K562 (cell line): ENCODE data around the gene EPOP. TPM values are rescaled to one million over a fixed set of nuclear protein-coding genes. Genes with fewer than 3 reads are reported as not detected.

Experiments
- ATAC-seq: fragments of 200-7000 bp; cut with Tn5 transposase; 3 replicates; pipeline ENCODE4 v1.9.1; 2020; ENCODE audit warnings: moderate library complexity
- BruUV-seq: library from RNA; stranded (reverse); fragments of 400-500 nt; replicated peaks from 2 replicates; lab custom pipeline; 2021; lab: Mats Ljungman, UMichigan
- CTCF ChIA-PET: fragments of 300-600 bp; formaldehyde crosslinking; extraction: SDS; loops from one replicate; lab custom pipeline; 2021; ENCODE audit warnings: low intra/inter-chr PET ratio; lab: Yijun Ruan, JAX
- POLR2A ChIA-PET: fragments of 300-600, 350-650 bp; sonication (Branson Sonifier 250); formaldehyde crosslinking; extraction: SDS; loops from one replicate; lab custom pipeline; 2021; ENCODE audit warnings: antibody characterized with exemption, inconsistent platforms; lab: Yijun Ruan, JAX
- DNase-seq, 4 experiments: peaks; one replicate each; pipeline versions ENCODE4 v3.0.0 to v3.0.0-alpha.2; 2011 to 2018; ENCODE audit warnings: low spot score in 3 of 4, mixed read lengths in 3 of 4; ENCODE audit errors: extremely low read depth in 1 of 4
- FAIRE-seq: peaks from 2 replicates; lab custom pipeline; 2011; peaks lifted over from hg19 to GRCh38; lab: Jason Lieb, UNC
- H2AFZ ChIP-seq: 2 replicates; pipeline ENCODE4 v1.6.0; 2011; ENCODE audit warnings: low read depth, low read length, control low read depth, inconsistent platforms
- H3K27ac ChIP-seq: fragments of 200-600 bp; 3 replicates; pipeline ENCODE4 v1.8.0; 2011; ENCODE audit warnings: low read depth, mild to moderate bottlenecking, control low read depth, inconsistent platforms, low read length, moderate library complexity, mixed read lengths; ENCODE audit errors: extremely low read depth
- H3K27me3 ChIP-seq, 2 experiments: fragments of 300-600 bp in 1 of 2; 2 replicates in 1 of 2; 3 replicates in 1 of 2; pipeline versions ENCODE4 v1.6.0 to v1.8.0; 2011; ENCODE audit warnings: inconsistent platforms in 2 of 2, low read length in 2 of 2, mild to moderate bottlenecking in 1 of 2, mixed read lengths in 1 of 2, moderate library complexity in 1 of 2; ENCODE audit not compliant: control insufficient read depth in 2 of 2, insufficient read depth in 2 of 2
- H3K36me3 ChIP-seq: fragments of 300-600 bp; 3 replicates; pipeline ENCODE4 v1.8.0; 2011; ENCODE audit warnings: mild to moderate bottlenecking, low read length, inconsistent platforms; ENCODE audit not compliant: control insufficient read depth, insufficient read depth
- H3K4me1 ChIP-seq, 2 experiments: fragments of 200-600 bp in 1 of 2; replicated peaks in 1 of 2; 2 replicates in 1 of 2; 3 replicates in 1 of 2; pipeline versions ENCODE4 v1.5.1 to v1.8.0; 2011; ENCODE audit warnings: inconsistent platforms in 2 of 2, low read length in 2 of 2, mild to moderate bottlenecking in 1 of 2, mixed read lengths in 1 of 2, moderate library complexity in 1 of 2; ENCODE audit not compliant: control insufficient read depth in 2 of 2, insufficient read depth in 2 of 2
- H3K4me2 ChIP-seq: 2 replicates; pipeline ENCODE4 v1.6.1; 2011; ENCODE audit warnings: low read length, control low read depth, inconsistent platforms, mixed read lengths; ENCODE audit not compliant: insufficient read depth
- H3K4me3 ChIP-seq: fragments of 200-600 bp; sonication (generic), shearing (Covaris generic); 2 replicates; pipeline ENCODE4 v1.5.1; 2016; ENCODE audit warnings: control low read depth, inconsistent platforms
- H3K79me2 ChIP-seq: fragments of 200-600 bp; 3 replicates; pipeline ENCODE4 v1.8.0; 2011; ENCODE audit warnings: low read length, inconsistent platforms; ENCODE audit not compliant: control insufficient read depth, insufficient read depth
- H3K9ac ChIP-seq, 2 experiments: 2 replicates each; pipeline versions ENCODE4 v1.6.0 to v1.6.1; 2011; ENCODE audit warnings: low read depth in 2 of 2, low read length in 2 of 2, control low read depth in 1 of 2, inconsistent platforms in 1 of 2, mild to moderate bottlenecking in 1 of 2, mixed read lengths in 1 of 2; ENCODE audit not compliant: insufficient read depth in 1 of 2
- H3K9me1 ChIP-seq: one replicate; pipeline ENCODE4 v1.6.0; 2011; ENCODE audit warnings: inconsistent platforms, mild to moderate bottlenecking, low read length, moderate library complexity; ENCODE audit not compliant: control insufficient read depth, insufficient read depth
- H3K9me3 ChIP-seq: replicated peaks from 2 replicates; pipeline ENCODE4 v1.5.1; 2011; ENCODE audit warnings: low read depth, low read length, inconsistent platforms; ENCODE audit not compliant: control insufficient read depth, insufficient read depth
- H4K20me1 ChIP-seq: replicated peaks from 2 replicates; pipeline ENCODE4 v1.6.1; 2011; ENCODE audit warnings: low read length, inconsistent platforms, mixed read lengths; ENCODE audit not compliant: control insufficient read depth, insufficient read depth
- CBX2 ChIP-seq: fragments of 200-600 bp; sonication (generic); IDR thresholded peaks from one replicate; pipeline ENCODE4 v1.6.1; 2012; ENCODE audit warnings: mild to moderate bottlenecking, low read length, inconsistent platforms; ENCODE audit not compliant: insufficient read depth, poor library complexity, severe bottlenecking
- GABPA ChIP-seq: fragments of 200-800 bp; sonication (Bioruptor generic); conservative IDR thresholded peaks from 2 replicates; pipeline ENCODE4 v1.6.1; 2016; ENCODE audit warnings: low read depth, missing genetic modification characterization, missing compliant biosample characterization
- GATAD2B ChIP-seq: fragments of 450-650 bp; IDR thresholded peaks from 2 replicates; pipeline ENCODE4 v1.6.1; 2017; ENCODE audit warnings: mild to moderate bottlenecking, borderline replicate concordance
- HNRNPL ChIP-seq: fragments of 200-400 bp; formaldehyde crosslinking; IDR thresholded peaks from 2 replicates; pipeline ENCODE4 v1.6.1; 2017; ENCODE audit warnings: low read depth, mild to moderate bottlenecking, low read length
- MAZ ChIP-seq, 2 experiments: fragments of 450-650 bp in 1 of 2; sonication (generic) in 1 of 2; formaldehyde crosslinking; IDR thresholded peaks in 1 of 2; conservative IDR thresholded peaks in 1 of 2; 2 replicates each; pipeline versions ENCODE4 v1.4.0 to v1.5.0; 2020; ENCODE audit warnings: mild to moderate bottlenecking in 1 of 2, missing genetic modification reagents in 1 of 2
- MTA3 ChIP-seq: fragments of 450-650 bp; formaldehyde crosslinking; IDR thresholded peaks from 2 replicates; pipeline ENCODE4 v1.6.1; 2017; ENCODE audit warnings: mild to moderate bottlenecking, borderline replicate concordance
- NFE2L1 ChIP-seq: fragments of 450-650 bp; IDR thresholded peaks from 2 replicates; pipeline ENCODE4 v1.6.1; 2016; ENCODE audit warnings: missing genetic modification characterization, low read depth, mild to moderate bottlenecking, missing compliant biosample characterization, moderate library complexity, borderline replicate concordance
- NR2C2 ChIP-seq, 2 experiments: fragments of 200-800 bp in 1 of 2; sonication (Bioruptor generic) in 1 of 2; sonication (generic) in 1 of 2; formaldehyde crosslinking in 1 of 2; IDR thresholded peaks; 2 replicates each; pipeline versions ENCODE4 v1.6.1 to v1.8.0; 2016 to 2022; ENCODE audit warnings: mild to moderate bottlenecking in 1 of 2, missing compliant biosample characterization in 1 of 2, missing genetic modification characterization in 1 of 2, missing genetic modification reagents in 1 of 2
- SAFB2 ChIP-seq: fragments of 200-400 bp; formaldehyde crosslinking; IDR thresholded peaks from 2 replicates; pipeline ENCODE4 v1.6.1; 2018; ENCODE audit warnings: borderline replicate concordance, low read length, low read depth, moderate library complexity; ENCODE audit not compliant: severe bottlenecking
- ZBTB2 ChIP-seq: fragments of 450-650 bp; IDR thresholded peaks from 2 replicates; pipeline ENCODE4 v1.6.1; 2016; ENCODE audit warnings: antibody characterized with exemption
- ZNF280A ChIP-seq: fragments of 450-650 bp; IDR thresholded peaks from 2 replicates; pipeline ENCODE4 v1.6.1; 2018; ENCODE audit warnings: mild to moderate bottlenecking, low read depth; ENCODE audit not compliant: partially characterized antibody
- ZNF512 ChIP-seq: IDR thresholded peaks from 2 replicates; pipeline ENCODE4 v1.6.1; 2016; ENCODE audit warnings: missing genetic modification characterization, missing compliant biosample characterization
- WGBS: fragments of 100-300 bp; shearing (Covaris generic); methylation state at CpG from one replicate; pipeline ENCODE4 v1.1.6; 2016; ENCODE audit warnings: low coverage, mixed read lengths; ENCODE audit not compliant: insufficient coverage; ENCODE audit errors: missing lambda C conversion rate; 5-methylcytosine and 5-hydroxymethylcytosine counted together
- in situ Hi-C: fragments of 300-500 bp; cut with MboI; formaldehyde crosslinking; loops from 4 replicates; pipeline ENCODE4 v1.15.0; 2018; ENCODE audit warnings: inconsistent platforms, mixed read lengths
- intact Hi-C: fragments of 100-400 bp; cut with micrococcal nuclease; formaldehyde crosslinking; loops from 2 replicates; pipeline ENCODE4 v1.14.2; 2022
- polyA plus RNA-seq, 8 experiments: library from polyadenylated mRNA; depleted of rRNA in 4 of 8; stranded (reverse) in 5 of 8; unstranded in 3 of 8; fragments of >200 nt; fragmentation: Nextera tagmentation in 2 of 8; fragmentation: Illumina TruSeq in 1 of 8; extraction: Ambion mirVana in 2 of 8; extraction: Trizol in 1 of 8; gene quantifications; 2 replicates each; pipeline versions ENCODE4 v1.2.1 to v1.2.3, GENCODE V29; 2011 to 2014; ENCODE audit warnings: inconsistent platforms in 1 of 8, missing spikeins in 1 of 8
- total RNA-seq, 7 experiments: library from RNA; depleted of rRNA in 6 of 7; stranded (reverse); fragments of >200 nt in 6 of 7; fragmentation: Illumina TruSeq in 2 of 7; extraction: Trizol in 2 of 7; gene quantifications; 2 replicates each; pipeline versions ENCODE4 v1.2.1 to v1.2.3, GENCODE V29; 2011 to 2021; ENCODE audit warnings: low replicate concordance in 1 of 7
- TF ChIP-seq, protein P1 (sequence below): fragments of 200-800 bp; sonication (Bioruptor generic); IDR thresholded peaks from 2 replicates; pipeline ENCODE4 v1.6.1; 2017; ENCODE audit warnings: missing genetic modification characterization, missing compliant biosample characterization

EPOP gene
- total and polyA plus RNA-seq, 9 of the 15 experiments (the other 6 are each of a cell fraction or from before 2014, with no cell fraction given): 0.41 to 10.6 (median 4.6) TPM

DNA sequence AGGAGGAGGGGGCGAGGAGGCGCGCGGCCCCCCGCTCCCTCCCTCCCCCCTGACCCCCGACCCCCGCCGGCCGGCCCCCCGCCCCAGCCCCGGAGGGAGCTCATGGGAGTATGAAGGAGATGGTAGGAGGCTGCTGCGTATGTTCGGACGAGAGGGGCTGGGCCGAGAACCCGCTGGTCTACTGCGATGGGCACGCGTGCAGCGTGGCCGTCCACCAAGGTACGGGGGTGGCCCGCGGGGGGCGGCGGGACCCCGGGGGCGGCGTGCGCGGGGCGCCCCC lies 30.7 kb upstream of the EPOP start:
- no TSS peak for BruUV-seq
- Histone ChIP-seq H3K27me3 (no peaks in the 10 kb centered on the region), H4K20me1 (0 out of 2 replicates have a peak, but pooled peaks cover 1% of the 10 kb centered on the region), H3K9me1 (no peaks in the 10 kb centered on the region), H3K4me3 (peak overlapping the region; percentile 86), H3K36me3 (peaks cover 31% of the 10 kb centered on the region; the same call in 2 of the 3 replicates), H3K9me3 (no peaks in the 10 kb centered on the region), H3K79me2 (peaks cover 53% of the 10 kb centered on the region), H2AFZ (no peak overlapping the region), H3K4me1 (peaks cover 31 to 79% of the 10 kb centered on the region in 2 experiments), H3K4me2 (peak overlapping the region; percentile 82; the same call in 1 of the 2 replicates), H3K9ac (peak overlapping the region; percentile 78 to 95; a peak in 3 of 4 replicates), H3K27ac (peak overlapping the region; percentile 72; the same call in 2 of the 3 replicates)
- no peak for FAIRE-seq
- intact Hi-C loops (no loop called here), in situ Hi-C loops (no loop called here)
- ChIA-PET POLR2A (interaction anchor here (0.5 to 3.7 kb wide), 11 partner anchors 11 to 145 kb away, joined by 3 to 26 read pairs (median 3); no protein-coding TSS in a partner anchor), CTCF (no interaction called here)
- TF ChIP-seq MAZ (CRISPR knock-in tag; conservative IDR thresholded peaks at IDR 0.05 in 1 of 2, IDR thresholded peaks at IDR 0.05 in 1 of 2) (peak in 1 of 2 experiments; percentile 12; a peak in 1 of 4 replicates), GATAD2B (peak; percentile 21; the same call in 1 of the 2 replicates), NFE2L1 (tag) (no peak), NR2C2 (CRISPR knock-in tag; IDR thresholded peaks at IDR 0.05) (no peak), NR2C2 (tag; IDR thresholded peaks at IDR 0.05) (peak; percentile 68), GABPA (tag) (no peak), ZNF512 (tag) (no peak), SAFB2 (no peak), HNRNPL (no peak), ZBTB2 (no peak), CBX2 (no peak), ZNF280A (no peak), MTA3 (no peak)
- TF ChIP-seq, protein P1, sequence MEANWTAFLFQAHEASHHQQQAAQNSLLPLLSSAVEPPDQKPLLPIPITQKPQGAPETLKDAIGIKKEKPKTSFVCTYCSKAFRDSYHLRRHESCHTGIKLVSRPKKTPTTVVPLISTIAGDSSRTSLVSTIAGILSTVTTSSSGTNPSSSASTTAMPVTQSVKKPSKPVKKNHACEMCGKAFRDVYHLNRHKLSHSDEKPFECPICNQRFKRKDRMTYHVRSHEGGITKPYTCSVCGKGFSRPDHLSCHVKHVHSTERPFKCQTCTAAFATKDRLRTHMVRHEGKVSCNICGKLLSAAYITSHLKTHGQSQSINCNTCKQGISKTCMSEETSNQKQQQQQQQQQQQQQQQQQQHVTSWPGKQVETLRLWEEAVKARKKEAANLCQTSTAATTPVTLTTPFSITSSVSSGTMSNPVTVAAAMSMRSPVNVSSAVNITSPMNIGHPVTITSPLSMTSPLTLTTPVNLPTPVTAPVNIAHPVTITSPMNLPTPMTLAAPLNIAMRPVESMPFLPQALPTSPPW (CRISPR knock-in tag): peak; percentile 82; the same call in 1 of the 2 replicates
- ATAC-seq: no peak
- DNase-seq: peak in 2 of 4 experiments; percentile 81 to 83
- WGBS: 0% methylated on average over 9 of the region's 32 CpGs
